H1 (cell line): Measurements from ENCODE around the gene ANKRD2.

ENCODE experiments used
- CEBPB ChIP-seq: IDR thresholded peaks from 2 replicates; pipeline ENCODE4 v1.6.1; 2012; ENCODE audit warnings: low read depth, low read length
- CHD2 ChIP-seq: IDR thresholded peaks from 2 replicates; pipeline ENCODE4 v1.6.1; 2012; ENCODE audit warnings: low read length, improper control_type of control experiment
- CTCF ChIP-seq, 3 experiments: IDR thresholded peaks; 1 replicate in 2 of 3; 2 replicates in 1 of 3; pipeline versions ENCODE4 v1.5.1 to v1.6.1; 2011; ENCODE audit warnings: low read length in 3 of 3, mild to moderate bottlenecking in 3 of 3, inconsistent platforms in 2 of 3, low read depth in 1 of 3, moderate library complexity in 1 of 3; ENCODE audit not compliant: insufficient read depth in 1 of 3; ENCODE audit errors: control extremely low read depth in 1 of 3
- EZH2 ChIP-seq: fragments of 200-600 bp; sonication (generic); IDR thresholded peaks from 2 replicates; pipeline ENCODE4 v1.7.1; 2012; ENCODE audit warnings: low read depth, mild to moderate bottlenecking, moderate library complexity, low read length, inconsistent platforms; ENCODE audit not compliant: severe bottlenecking
- POLR2A ChIP-seq, 2 experiments: IDR thresholded peaks; 1 replicate in 1 of 2; 2 replicates in 1 of 2; pipeline ENCODE4 v1.6.1; 2011; ENCODE audit warnings: low read depth in 2 of 2, low read length in 2 of 2, mild to moderate bottlenecking in 2 of 2; ENCODE audit errors: control extremely low read depth in 1 of 2
- POLR2AphosphoS5 ChIP-seq: IDR thresholded peaks from 2 replicates; pipeline ENCODE4 v1.6.1; 2011; ENCODE audit warnings: low read depth, low read length
- RFX5 ChIP-seq: IDR thresholded peaks from 2 replicates; pipeline ENCODE4 v1.6.1; 2011; ENCODE audit warnings: low read depth, low read length, improper control_type of control experiment, borderline replicate concordance
- TBP ChIP-seq: IDR thresholded peaks from 2 replicates; pipeline ENCODE4 v1.6.1; 2011; ENCODE audit warnings: low read depth, low read length, improper control_type of control experiment
- TF ChIP-seq, protein P1 (sequence below): IDR thresholded peaks from 2 replicates; pipeline ENCODE4 v1.6.1; 2012; ENCODE audit warnings: inconsistent platforms

- no peak for TF ChIP-seq TBP
- TF ChIP-seq CTCF (IDR thresholded peaks at IDR 0.05; ENCODE audit: control extremely low read depth in 1 of 3, insufficient read depth in 1 of 3, low read depth in 1 of 3, low read length in 3 of 3) = no peak
- no peak for TF ChIP-seq EZH2
- no peak for TF ChIP-seq POLR2A (IDR thresholded peaks at IDR 0.05; ENCODE audit: control extremely low read depth in 1 of 2, low read depth in 2 of 2, low read length in 2 of 2)
- TF ChIP-seq, protein P1, sequence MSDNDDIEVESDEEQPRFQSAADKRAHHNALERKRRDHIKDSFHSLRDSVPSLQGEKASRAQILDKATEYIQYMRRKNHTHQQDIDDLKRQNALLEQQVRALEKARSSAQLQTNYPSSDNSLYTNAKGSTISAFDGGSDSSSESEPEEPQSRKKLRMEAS = no peak
- TF ChIP-seq CEBPB = no peak
- TF ChIP-seq POLR2AphosphoS5 = no peak
- TF ChIP-seq RFX5 = no peak
- no peak for TF ChIP-seq CHD2
These were observed 18.3 kb downstream of the ANKRD2 start for GRCh38 chr10:97590748-97591495.
